ENCODE data around the gene PRKAA1. TPM values are rescaled to one million over a fixed set of nuclear protein-coding genes. Genes with fewer than 3 reads are reported as not detected.

Gene PRKAA1
- total RNA-seq, 2 donors from 2014 or later: 77.4 to 118 TPM

DNA sequence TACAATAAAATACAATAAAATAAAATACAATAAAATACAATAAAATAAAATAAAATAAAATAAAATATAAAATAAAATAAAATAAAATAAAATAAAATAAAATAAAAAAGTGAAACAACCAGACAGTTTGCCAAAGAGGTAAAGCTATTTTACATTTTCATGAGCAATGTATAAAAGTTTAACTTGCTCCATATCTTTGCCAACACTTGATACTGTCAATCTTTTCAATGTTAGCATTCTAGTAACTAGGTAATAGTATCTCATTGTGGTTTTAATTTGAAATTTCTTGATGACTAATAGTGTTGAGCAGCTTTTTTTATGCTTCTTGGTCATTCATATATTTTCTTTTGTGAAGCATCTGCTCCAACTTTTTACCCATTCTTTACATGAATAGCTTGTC, 59.7 kb downstream of the PRKAA1 start:
- Histone ChIP-seq H3K36me3 (no peaks in the 10 kb centered on the region), H3K9ac (ENCODE audit: low read depth in 2 of 2, low read length in 2 of 2) (no peak overlapping the region), H3K9me3 (no peaks in the 10 kb centered on the region), H3K27ac (no peak overlapping the region), H3K4me1 (peaks cover 5% of the 10 kb centered on the region), H3K4me3 (no peak overlapping the region), H3K27me3 (no peaks in the 10 kb centered on the region)
- intact Hi-C loops (cut with DNase I): loop anchor here (5.0 to 10.0 kb wide), 3 partner anchors 786 to 1164 kb away; no protein-coding TSS in a partner anchor
- TF ChIP-seq, protein P1, sequence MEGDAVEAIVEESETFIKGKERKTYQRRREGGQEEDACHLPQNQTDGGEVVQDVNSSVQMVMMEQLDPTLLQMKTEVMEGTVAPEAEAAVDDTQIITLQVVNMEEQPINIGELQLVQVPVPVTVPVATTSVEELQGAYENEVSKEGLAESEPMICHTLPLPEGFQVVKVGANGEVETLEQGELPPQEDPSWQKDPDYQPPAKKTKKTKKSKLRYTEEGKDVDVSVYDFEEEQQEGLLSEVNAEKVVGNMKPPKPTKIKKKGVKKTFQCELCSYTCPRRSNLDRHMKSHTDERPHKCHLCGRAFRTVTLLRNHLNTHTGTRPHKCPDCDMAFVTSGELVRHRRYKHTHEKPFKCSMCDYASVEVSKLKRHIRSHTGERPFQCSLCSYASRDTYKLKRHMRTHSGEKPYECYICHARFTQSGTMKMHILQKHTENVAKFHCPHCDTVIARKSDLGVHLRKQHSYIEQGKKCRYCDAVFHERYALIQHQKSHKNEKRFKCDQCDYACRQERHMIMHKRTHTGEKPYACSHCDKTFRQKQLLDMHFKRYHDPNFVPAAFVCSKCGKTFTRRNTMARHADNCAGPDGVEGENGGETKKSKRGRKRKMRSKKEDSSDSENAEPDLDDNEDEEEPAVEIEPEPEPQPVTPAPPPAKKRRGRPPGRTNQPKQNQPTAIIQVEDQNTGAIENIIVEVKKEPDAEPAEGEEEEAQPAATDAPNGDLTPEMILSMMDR (IDR thresholded peaks at IDR 0.05): no peak
- DNase-seq: no peak

DNA sequence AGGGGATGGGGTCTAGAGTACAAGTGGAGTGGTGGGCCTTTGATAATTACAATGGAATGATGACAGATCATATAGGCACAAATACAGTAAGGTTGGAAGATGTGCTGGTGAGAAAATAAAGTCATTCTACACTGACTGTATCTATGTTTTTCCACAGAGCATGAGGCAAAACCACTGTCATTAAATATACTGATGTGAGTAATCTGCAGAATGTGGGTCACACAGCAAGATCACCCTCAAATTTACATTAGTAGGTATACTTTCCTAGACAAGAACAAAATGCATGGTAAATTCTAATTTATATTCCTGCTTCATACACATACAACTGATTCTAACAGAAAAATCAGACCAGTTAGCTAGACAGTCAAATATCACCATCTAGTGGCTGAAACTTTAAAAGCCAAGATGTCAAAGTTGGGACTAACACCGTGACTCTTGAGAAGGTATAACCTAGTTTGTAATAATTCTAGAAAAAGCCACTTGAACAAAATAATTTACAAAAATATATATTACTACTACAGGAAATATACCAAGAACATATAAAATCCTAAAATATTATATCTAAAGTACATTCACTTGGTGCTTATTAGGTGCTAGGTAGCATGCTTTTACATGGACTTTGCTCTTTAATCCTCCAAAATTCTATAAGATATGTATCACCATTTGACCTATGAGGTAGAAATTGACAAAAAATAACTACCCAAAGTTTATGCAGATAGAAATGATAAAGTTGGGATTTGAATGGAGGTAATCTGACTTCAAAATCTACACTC, 61.9 kb downstream of the PRKAA1 start:
- no peaks in the 10 kb centered on the region for H3K9me3 ChIP-seq
- no peak overlapping the region for H3K27ac ChIP-seq
- no peaks in the 10 kb centered on the region for H3K36me3 ChIP-seq
- intact Hi-C loops (cut with DNase I): loop anchor here (5.0 to 10.0 kb wide), 3 partner anchors 784 to 1161 kb away; no protein-coding TSS in a partner anchor
- no peaks in the 10 kb centered on the region for H3K27me3 ChIP-seq
- H3K4me3 ChIP-seq: no peak overlapping the region
- peaks cover 11% of the 10 kb centered on the region for H3K4me1 ChIP-seq
- H3K9ac ChIP-seq (ENCODE audit: low read depth in 2 of 2, low read length in 2 of 2): peak overlapping the region in 1 of 2 donors; percentile 44
- TF ChIP-seq, protein P1 (IDR thresholded peaks at IDR 0.05): peak; percentile 70
- DNase-seq: no peak

DNA sequence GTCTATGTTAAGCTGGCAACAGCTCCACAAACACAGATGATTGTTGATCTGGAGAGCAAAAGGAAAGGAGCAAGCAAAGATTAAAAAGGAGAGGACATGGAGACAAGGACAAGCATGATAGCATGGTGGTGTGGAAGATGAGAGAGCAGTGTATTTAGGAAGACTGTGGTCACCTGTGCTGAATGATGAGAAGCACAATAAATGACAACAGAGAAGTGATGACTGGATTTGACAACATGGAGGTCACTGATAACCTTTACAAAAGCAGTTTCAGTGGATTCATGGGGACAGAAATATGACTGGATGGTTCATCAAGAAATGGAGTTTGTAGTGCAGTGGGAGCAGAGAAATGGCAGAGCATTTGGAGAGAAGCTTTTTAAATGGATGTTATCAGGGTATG, 62.6 kb downstream of the PRKAA1 start:
- no peaks in the 10 kb centered on the region for H3K36me3 ChIP-seq
- TF ChIP-seq, protein P1 (IDR thresholded peaks at IDR 0.05): no peak
- peak overlapping the region in 1 of 2 donors; percentile 44 for H3K9ac ChIP-seq (ENCODE audit: low read depth in 2 of 2, low read length in 2 of 2)
- no peak overlapping the region for H3K4me3 ChIP-seq
- DNase-seq: no peak
- H3K9me3 ChIP-seq: no peaks in the 10 kb centered on the region
- intact Hi-C loops (cut with DNase I): loop anchor here (5.0 to 10.0 kb wide), 3 partner anchors 783 to 1161 kb away; no protein-coding TSS in a partner anchor
- H3K27ac ChIP-seq: peak overlapping the region; percentile 68
- H3K27me3 ChIP-seq: no peaks in the 10 kb centered on the region
- peaks cover 11% of the 10 kb centered on the region for H3K4me1 ChIP-seq

DNA sequence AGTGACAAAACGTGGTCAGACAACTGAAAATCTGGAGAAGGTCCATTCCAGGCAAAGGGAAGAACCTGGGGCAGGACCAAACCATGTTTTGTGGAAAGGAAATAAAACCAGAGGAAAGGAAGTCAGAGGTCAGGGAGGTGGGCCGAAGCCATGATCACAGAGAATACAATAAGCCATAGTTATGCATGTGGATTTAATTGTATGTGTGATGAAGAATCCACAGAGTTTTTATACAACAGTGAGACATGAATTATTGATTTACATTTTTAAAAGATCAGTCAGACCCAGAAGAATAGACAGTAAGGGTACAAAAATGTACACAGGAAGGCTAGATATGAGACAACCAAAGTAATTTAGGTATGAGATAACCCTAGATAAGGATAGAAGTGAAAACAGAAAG, 63.2 kb downstream of the PRKAA1 start:
- TF ChIP-seq, protein P1 (IDR thresholded peaks at IDR 0.05): no peak
- Histone ChIP-seq H3K36me3 (no peaks in the 10 kb centered on the region), H3K4me3 (no peak overlapping the region), H3K9ac (ENCODE audit: low read depth in 2 of 2, low read length in 2 of 2) (peak overlapping the region in 1 of 2 donors; percentile 44), H3K4me1 (peaks cover 11% of the 10 kb centered on the region), H3K27ac (peak overlapping the region; percentile 68), H3K27me3 (no peaks in the 10 kb centered on the region), H3K9me3 (no peaks in the 10 kb centered on the region)
- intact Hi-C loops (cut with DNase I): loop anchor here (5.0 to 10.0 kb wide), 3 partner anchors 783 to 1160 kb away; no protein-coding TSS in a partner anchor
- DNase-seq: no peak

DNA sequence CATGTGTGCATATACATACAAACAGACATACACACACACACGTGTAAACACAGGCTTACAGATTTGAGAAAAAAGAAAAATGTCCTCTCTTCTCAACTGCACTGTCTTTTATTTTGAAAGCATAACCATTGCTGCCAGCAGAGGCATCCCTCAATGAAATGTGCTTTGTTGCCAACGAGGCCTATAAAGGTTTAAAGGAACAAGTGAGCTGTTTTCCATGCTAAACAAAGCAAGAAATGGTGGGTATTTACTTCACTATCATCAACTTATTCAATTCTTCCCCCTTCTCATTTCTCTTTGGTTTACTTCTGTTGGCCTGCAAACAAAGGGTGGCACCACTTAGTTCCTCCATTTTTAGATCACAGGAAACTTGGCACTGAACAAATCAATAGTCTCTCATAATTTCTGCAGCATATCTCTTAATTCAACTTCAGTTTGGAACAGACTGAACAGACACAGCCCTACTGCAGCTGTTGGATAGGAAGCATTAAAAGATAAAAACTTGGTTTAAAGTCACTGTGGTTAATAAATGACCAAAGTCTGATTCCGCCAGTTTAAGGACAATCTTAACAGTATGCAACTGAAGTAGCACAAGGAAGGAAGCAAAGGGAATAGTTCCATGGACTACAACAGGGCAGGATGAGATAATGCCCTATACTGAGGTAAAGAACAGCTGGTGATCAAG, 64.2 kb downstream of the PRKAA1 start:
- H3K9ac ChIP-seq (ENCODE audit: low read depth in 2 of 2, low read length in 2 of 2): peak overlapping the region in 1 of 2 donors; percentile 35
- H3K4me1 ChIP-seq: peaks cover 11% of the 10 kb centered on the region
- no peaks in the 10 kb centered on the region for H3K36me3 ChIP-seq
- no peaks in the 10 kb centered on the region for H3K27me3 ChIP-seq
- peak overlapping the region; percentile 68 for H3K27ac ChIP-seq
- H3K4me3 ChIP-seq: no peak overlapping the region
- intact Hi-C loops (cut with DNase I): loop anchor here (10.0 kb wide), 2 partner anchors 1019 to 1159 kb away; no protein-coding TSS in a partner anchor
- DNase-seq: no peak
- TF ChIP-seq, protein P1 (IDR thresholded peaks at IDR 0.05): no peak
- H3K9me3 ChIP-seq: no peaks in the 10 kb centered on the region
